GM18517 (cell line): ENCODE results near the gene GPATCH3.
"Not testable (repeated sequence)": the region's sequence is repeated elsewhere in the genome, so short reads cannot be mapped to it uniquely, and the experiment has no call there.

Experiments
- ATAC-seq: cut with Tn5 transposase; IDR thresholded peaks from one replicate; pipeline ENCODE4 v1.9.1; 2021; ENCODE audit warnings: mild to moderate bottlenecking, moderate library complexity; ENCODE audit not compliant: unreplicated experiment

The GPATCH3 gene

GRCh38 chr1:26913754-26914619 is 13.7 kb upstream of the GPATCH3 start, which contains the start of gene NR0B2:
Gene NR0B2 (minus strand): TSS chr1:26913975. CDS start chr1:26913940, 35 bp downstream.
- ATAC-seq, result no peak

- ATAC-seq, result no peak
Observed at GRCh38 chr1:26913389-26913753, 13.1 kb upstream of the GPATCH3 start.

- ATAC-seq, result no peak
Observed at GRCh38 chr1:26912147-26912490, 11.9 kb upstream of the GPATCH3 start.

- no peak for ATAC-seq
Observed at GRCh38 chr1:26911399-26912146, 11.3 kb upstream of the GPATCH3 start.

- ATAC-seq, result no peak
Observed at GRCh38 chr1:26910343-26911160, 10.3 kb upstream of the GPATCH3 start.

- ATAC-seq, result no peak
Observed at GRCh38 chr1:26909951-26910342, 9.7 kb upstream of the GPATCH3 start.

- no peak for ATAC-seq
Observed at GRCh38 chr1:26907071-26907917, 7.0 kb upstream of the GPATCH3 start.

GRCh38 chr1:26900815-26901511 is 696 bp upstream of the GPATCH3 start:
- ATAC-seq, result no peak

- ATAC-seq, result no peak
Observed at GRCh38 chr1:26897351-26897750, 2.9 kb downstream of the GPATCH3 start.

- ATAC-seq, result no peak
Observed at GRCh38 chr1:26894263-26894662, 6.0 kb downstream of the GPATCH3 start.

- peak; percentile 43 for ATAC-seq
Observed at GRCh38 chr1:26890467-26890796, 9.8 kb downstream of the GPATCH3 start.

- ATAC-seq, result peak; percentile 86
Observed at GRCh38 chr1:26889551-26890466, 10.5 kb downstream of the GPATCH3 start, which contains the start of gene GPN2. Gene GPN2 (minus strand): TSS chr1:26890283. CDS start chr1:26890096, 187 bp downstream.

GRCh38 chr1:26888231-26888630 is 12.0 kb downstream of the GPATCH3 start:
- no peak for ATAC-seq

- no peak for ATAC-seq
Observed at GRCh38 chr1:26887125-26887524, 13.1 kb downstream of the GPATCH3 start.

- no peak for ATAC-seq
Observed at GRCh38 chr1:26882696-26883463, 17.4 kb downstream of the GPATCH3 start.

GRCh38 chr1:26881611-26882010 is 18.7 kb downstream of the GPATCH3 start:
- ATAC-seq, result not testable (repeated sequence)

- no peak for ATAC-seq
Observed at GRCh38 chr1:26879793-26880192, 20.5 kb downstream of the GPATCH3 start.

GRCh38 chr1:26877326-26877725 is 22.9 kb downstream of the GPATCH3 start:
- no peak for ATAC-seq
